Germinal center (tissue), 1 donor: ENCODE data around the gene KAZN.

Experiments
- DNase-seq: peaks from one replicate; pipeline ENCODE4 v3.0.0; 2012; ENCODE audit warnings: mixed read lengths, low spot score

KAZN gene

GRCh38 chr1:14590411-14591180 lies 7.9 kb upstream of the KAZN start:
- no peak for DNase-seq

- DNase-seq: no peak
Observed at GRCh38 chr1:14591600-14591999, 6.9 kb upstream of the KAZN start.

- DNase-seq: no peak
Observed at GRCh38 chr1:14592004-14592631, 6.4 kb upstream of the KAZN start.

- DNase-seq: no peak
Observed at GRCh38 chr1:14593302-14593701, 5.2 kb upstream of the KAZN start.

- DNase-seq: no peak
Observed at GRCh38 chr1:14594045-14594444, 4.4 kb upstream of the KAZN start.

- DNase-seq: no peak
Observed at GRCh38 chr1:14596591-14596990, 1.9 kb upstream of the KAZN start.

- no peak for DNase-seq
Observed at GRCh38 chr1:14597343-14598006, 1.0 kb upstream of the KAZN start.

GRCh38 chr1:14598007-14598497 lies 433 bp upstream of the KAZN start:
- DNase-seq: no peak

GRCh38 chr1:14599183-14599791 lies 802 bp downstream of the KAZN start:
- DNase-seq: no peak

- no peak for DNase-seq
Observed at GRCh38 chr1:14599800-14600199, 1.3 kb downstream of the KAZN start.

- DNase-seq: no peak
Observed at GRCh38 chr1:14600405-14601112, 2.1 kb downstream of the KAZN start.

GRCh38 chr1:14602136-14602535 lies 3.7 kb downstream of the KAZN start:
- DNase-seq: no peak

- no peak for DNase-seq
Observed at GRCh38 chr1:14603645-14604044, 5.2 kb downstream of the KAZN start.

GRCh38 chr1:14604414-14604813 lies 5.9 kb downstream of the KAZN start:
- no peak for DNase-seq

- DNase-seq: no peak
Observed at GRCh38 chr1:14605945-14606344, 7.5 kb downstream of the KAZN start.

GRCh38 chr1:14606632-14607031 lies 8.1 kb downstream of the KAZN start:
- no peak for DNase-seq

GRCh38 chr1:14607295-14607694 lies 8.8 kb downstream of the KAZN start:
- DNase-seq: no peak

- DNase-seq: no peak
Observed at GRCh38 chr1:14608308-14608707, 9.8 kb downstream of the KAZN start.

GRCh38 chr1:14610761-14611160 lies 12.3 kb downstream of the KAZN start:
- DNase-seq: no peak

- DNase-seq: no peak
Observed at GRCh38 chr1:14611792-14612191, 13.3 kb downstream of the KAZN start.

GRCh38 chr1:14612256-14612655 lies 13.8 kb downstream of the KAZN start:
- DNase-seq: no peak

GRCh38 chr1:14613926-14614325 lies 15.4 kb downstream of the KAZN start:
- no peak for DNase-seq
